22Rv1 (cell line): ENCODE measurements around the gene LCN10.
"Not testable (repeated sequence)": the region's sequence is repeated elsewhere in the genome, so short reads cannot be mapped to it uniquely, and the experiment has no call there.

Experiments
- H3K27ac ChIP-seq: fragments of 450-650 bp; 2 replicates; pipeline ENCODE4 v1.5.1; 2017
- ZFX ChIP-seq: fragments of 450-650 bp; IDR thresholded peaks from 2 replicates; pipeline ENCODE4 v1.6.1; 2017; ENCODE audit warnings: antibody characterized with exemption, borderline replicate concordance
- TF ChIP-seq, protein P1 (sequence below): fragments of 450-650 bp; IDR thresholded peaks from 2 replicates; pipeline ENCODE4 v1.5.1; 2017; ENCODE audit warnings: mild to moderate bottlenecking

The LCN10 gene

GRCh38 chr9:136742591-136743391, at the start of gene LCN10:
Gene LCN10, minus strand, starts transcription at chr9:136742940. Its CDS starts 37 bp downstream, at chr9:136742903.
- TF ChIP-seq ZFX = no peak
- TF ChIP-seq, protein P1, sequence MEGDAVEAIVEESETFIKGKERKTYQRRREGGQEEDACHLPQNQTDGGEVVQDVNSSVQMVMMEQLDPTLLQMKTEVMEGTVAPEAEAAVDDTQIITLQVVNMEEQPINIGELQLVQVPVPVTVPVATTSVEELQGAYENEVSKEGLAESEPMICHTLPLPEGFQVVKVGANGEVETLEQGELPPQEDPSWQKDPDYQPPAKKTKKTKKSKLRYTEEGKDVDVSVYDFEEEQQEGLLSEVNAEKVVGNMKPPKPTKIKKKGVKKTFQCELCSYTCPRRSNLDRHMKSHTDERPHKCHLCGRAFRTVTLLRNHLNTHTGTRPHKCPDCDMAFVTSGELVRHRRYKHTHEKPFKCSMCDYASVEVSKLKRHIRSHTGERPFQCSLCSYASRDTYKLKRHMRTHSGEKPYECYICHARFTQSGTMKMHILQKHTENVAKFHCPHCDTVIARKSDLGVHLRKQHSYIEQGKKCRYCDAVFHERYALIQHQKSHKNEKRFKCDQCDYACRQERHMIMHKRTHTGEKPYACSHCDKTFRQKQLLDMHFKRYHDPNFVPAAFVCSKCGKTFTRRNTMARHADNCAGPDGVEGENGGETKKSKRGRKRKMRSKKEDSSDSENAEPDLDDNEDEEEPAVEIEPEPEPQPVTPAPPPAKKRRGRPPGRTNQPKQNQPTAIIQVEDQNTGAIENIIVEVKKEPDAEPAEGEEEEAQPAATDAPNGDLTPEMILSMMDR = peak; percentile 66
- no peak within 1 kb of the TSS for H3K27ac ChIP-seq

- TF ChIP-seq, protein P1 = peak; percentile 100
- no peak for TF ChIP-seq ZFX
- peak overlapping the region; percentile 100 for H3K27ac ChIP-seq
Observed at GRCh38 chr9:136791516-136792276, 49.0 kb upstream of the LCN10 start.

- no peak for TF ChIP-seq ZFX
- TF ChIP-seq, protein P1 = no peak
- H3K27ac ChIP-seq = peak within 1 kb of the TSS; percentile 100
Observed at GRCh38 chr9:136790640-136791515, 48.1 kb upstream of the LCN10 start, which contains the start of gene TMEM141. Gene TMEM141, plus strand, starts transcription at chr9:136791344. Its CDS starts 27 bp downstream, at chr9:136791371.

DNA sequence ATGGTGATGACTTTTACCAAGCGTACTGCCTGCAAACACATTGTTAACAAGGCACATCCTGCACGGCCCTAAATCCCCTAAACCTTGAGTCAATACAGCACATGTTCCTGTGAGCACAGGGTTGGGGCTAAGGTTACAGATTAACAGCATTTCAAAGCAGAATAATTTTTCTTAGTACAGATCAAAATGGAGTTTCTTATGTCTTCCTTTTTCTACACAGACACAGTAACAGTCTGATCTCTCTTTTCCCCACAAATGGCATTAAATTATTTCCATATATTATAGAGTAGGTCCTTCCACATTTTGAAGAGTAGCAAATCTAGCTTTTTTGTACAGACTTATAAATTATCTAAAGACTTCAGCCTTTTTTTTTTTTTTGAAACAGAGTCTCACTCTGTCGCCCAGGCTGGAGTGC, 46.8 kb upstream of the LCN10 start:
- H3K27ac ChIP-seq = peak overlapping the region; percentile 100
- TF ChIP-seq, protein P1 = no peak
- TF ChIP-seq ZFX = no peak

GRCh38 chr9:136788644-136789522, 46.1 kb upstream of the LCN10 start:
- H3K27ac ChIP-seq = peak overlapping the region; percentile 100

- TF ChIP-seq, protein P1 = peak; percentile 88
- no peak for TF ChIP-seq ZFX
- peak overlapping the region; percentile 100 for H3K27ac ChIP-seq
Observed at GRCh38 chr9:136787690-136788400, 45.1 kb upstream of the LCN10 start.

- H3K27ac ChIP-seq = not testable (repeated sequence)
Observed at GRCh38 chr9:136786983-136787382, 44.2 kb upstream of the LCN10 start.
